GM12878 (cell line): ENCODE data around the gene S100A10. TPM values are rescaled to one million over a fixed set of nuclear protein-coding genes. Genes with fewer than 3 reads are reported as not detected.

Experiments used
- ATAC-seq: fragments of 200-7000 bp; cut with Tn5 transposase; 3 replicates; pipeline ENCODE4 v1.9.1; 2020; ENCODE audit warnings: mild to moderate bottlenecking, moderate library complexity
- BruUV-seq: library from RNA; stranded (reverse); fragments of 400-500 nt; replicated peaks from 2 replicates; lab custom pipeline; 2021; lab: Mats Ljungman, UMichigan
- CTCF ChIA-PET: fragments of 300-600 bp; sonication (Branson Sonifier 250); formaldehyde crosslinking; extraction: SDS; loops from one replicate; lab custom pipeline; 2021; ENCODE audit warnings: inconsistent platforms; lab: Yijun Ruan, JAX
- POLR2A ChIA-PET: fragments of 350-600 bp; formaldehyde crosslinking; extraction: SDS; loops from one replicate; lab custom pipeline; 2021; ENCODE audit warnings: inconsistent platforms; lab: Charles Lee
- RAD21 ChIA-PET: fragments of 300-600 bp; sonication (Branson Sonifier 250); formaldehyde crosslinking; loops from one replicate; lab custom pipeline; 2023; ENCODE audit warnings: antibody characterized with exemption; ENCODE audit not compliant: unreplicated experiment; lab: Charles Lee
- SMC1A ChIA-PET: fragments of 300-600 bp; sonication (Branson Sonifier 250); formaldehyde crosslinking; loops from one replicate; lab custom pipeline; 2023; ENCODE audit not compliant: unreplicated experiment, uncharacterized antibody; lab: Charles Lee
- DNase-seq: peaks from one replicate; pipeline ENCODE4 v3.0.0-alpha.2; 2011; ENCODE audit warnings: low read depth, low spot score
- FAIRE-seq: peaks from 3 replicates; lab custom pipeline; 2011; peaks lifted over from hg19 to GRCh38; lab: Jason Lieb, UNC
- H2AFZ ChIP-seq: 2 replicates; pipeline ENCODE4 v1.6.0; 2011; ENCODE audit warnings: low read depth, low read length, control low read depth; ENCODE audit not compliant: control insufficient read depth
- H3K27ac ChIP-seq: 2 replicates; pipeline ENCODE4 v1.5.1; 2011; ENCODE audit warnings: control low read depth; ENCODE audit not compliant: control insufficient read depth, insufficient read depth
- H3K27me3 ChIP-seq, 2 experiments: replicated peaks in 1 of 2; 2 replicates each; pipeline versions ENCODE4 v1.6.0 to v1.6.1; 2011; ENCODE audit warnings: low read length in 1 of 2; ENCODE audit not compliant: control insufficient read depth in 2 of 2, insufficient read depth in 2 of 2
- H3K36me3 ChIP-seq, 2 experiments: 2 replicates each; pipeline ENCODE4 v1.5.1; 2011; ENCODE audit warnings: low read length in 1 of 2; ENCODE audit not compliant: control insufficient read depth in 2 of 2, insufficient read depth in 2 of 2
- H3K4me1 ChIP-seq: 2 replicates; pipeline ENCODE4 v1.6.1; 2011; ENCODE audit warnings: mild to moderate bottlenecking, low read length, moderate library complexity, mixed read lengths; ENCODE audit not compliant: control insufficient read depth, insufficient read depth
- H3K4me2 ChIP-seq: 2 replicates; pipeline ENCODE4 v1.6.0; 2011; ENCODE audit warnings: control low read depth; ENCODE audit not compliant: control insufficient read depth, insufficient read depth
- H3K4me3 ChIP-seq: fragments of 200-600 bp; sonication (generic); 2 replicates; pipeline ENCODE4 v1.5.1; 2016
- H3K79me2 ChIP-seq: 2 replicates; pipeline ENCODE4 v1.6.0; 2011; ENCODE audit warnings: low read length; ENCODE audit not compliant: control insufficient read depth, insufficient read depth
- H3K9ac ChIP-seq: 2 replicates; pipeline ENCODE4 v1.8.0; 2011; ENCODE audit warnings: low read length, control low read depth, mixed read lengths; ENCODE audit not compliant: control insufficient read depth, insufficient read depth
- H3K9me3 ChIP-seq: replicated peaks from 3 replicates; pipeline ENCODE4 v1.5.1; 2011; ENCODE audit warnings: mild to moderate bottlenecking, low read length; ENCODE audit not compliant: control insufficient read depth, insufficient read depth
- H4K20me1 ChIP-seq: 2 replicates; pipeline ENCODE4 v1.6.0; 2011; ENCODE audit not compliant: control insufficient read depth, insufficient read depth
- CBFB ChIP-seq: IDR thresholded peaks from 2 replicates; pipeline ENCODE4 v1.6.1; 2016; ENCODE audit warnings: antibody characterized with exemption, low read depth
- CHD2 ChIP-seq: IDR thresholded peaks from 2 replicates; pipeline ENCODE4 v1.6.1; 2011; ENCODE audit warnings: low read depth, low read length, improper control_type of control experiment, borderline replicate concordance
- CHD4 ChIP-seq: fragments of 200-600 bp; sonication (generic); IDR thresholded peaks from 2 replicates; pipeline ENCODE4 v1.6.1; 2016; ENCODE audit warnings: mild to moderate bottlenecking
- DPF2 ChIP-seq: fragments of 450-650 bp; IDR thresholded peaks from 2 replicates; pipeline ENCODE4 v1.6.1; 2017; ENCODE audit warnings: mild to moderate bottlenecking
- E2F4 ChIP-seq: IDR thresholded peaks from 2 replicates; pipeline ENCODE4 v1.6.1; 2012; ENCODE audit warnings: low read depth, low read length, improper control_type of control experiment
- PAX5 ChIP-seq: IDR thresholded peaks from 2 replicates; pipeline ENCODE4 v1.6.1; 2011; ENCODE audit warnings: low read depth, low read length, borderline replicate concordance
- POLR2AphosphoS2 ChIP-seq: IDR thresholded peaks from 2 replicates; pipeline ENCODE4 v1.6.1; 2011; ENCODE audit warnings: low read depth, mild to moderate bottlenecking, low read length, improper control_type of control experiment, moderate library complexity
- RBBP5 ChIP-seq: fragments of 200-600 bp; sonication (generic); conservative IDR thresholded peaks from 2 replicates; pipeline ENCODE4 v1.6.1; 2016
- REST ChIP-seq: IDR thresholded peaks from 2 replicates; pipeline ENCODE4 v1.6.1; 2012; ENCODE audit warnings: mild to moderate bottlenecking, low read depth, low read length
- SIX5 ChIP-seq: IDR thresholded peaks from 2 replicates; pipeline ENCODE4 v1.6.1; 2011; ENCODE audit warnings: mild to moderate bottlenecking, low read depth, low read length, moderate library complexity; ENCODE audit not compliant: severe bottlenecking
- SMARCA5 ChIP-seq: fragments of 450-650 bp; IDR thresholded peaks from 2 replicates; pipeline ENCODE4 v1.6.1; 2017; ENCODE audit warnings: mild to moderate bottlenecking
- SP1 ChIP-seq: IDR thresholded peaks from one replicate; pipeline ENCODE4 v1.6.1; 2011; ENCODE audit warnings: low read depth, low read length
- TBL1XR1 ChIP-seq: IDR thresholded peaks from 2 replicates; pipeline ENCODE4 v1.6.1; 2012; ENCODE audit warnings: low read depth, low read length, improper control_type of control experiment
- in situ Hi-C: fragments of 300-500 bp; cut with MboI; formaldehyde crosslinking; loops from 9 replicates; pipeline ENCODE4 v1.14.3; 2018; ENCODE audit warnings: mixed read lengths
- intact Hi-C: fragments of 100-400 bp; cut with micrococcal nuclease; formaldehyde crosslinking; loops from one replicate; pipeline ENCODE4 v1.14.2; 2022; ENCODE audit not compliant: unreplicated experiment
- polyA plus RNA-seq, 11 experiments: library from polyadenylated mRNA; depleted of rRNA in 4 of 11; unstranded in 6 of 11; stranded (reverse) in 5 of 11; fragments of >200 nt; fragmentation: Nextera tagmentation in 4 of 11; fragmentation: Illumina TruSeq in 1 of 11; extraction: Ambion mirVana in 4 of 11; extraction: Trizol in 1 of 11; gene quantifications; 1 replicate in 1 of 11; 2 replicates in 10 of 11; pipeline versions ENCODE4 v1.2.1 to v1.2.3, GENCODE V29; 2011 to 2016; ENCODE audit warnings: inconsistent platforms in 2 of 11, missing spikeins in 2 of 11, low read depth in 1 of 11
- total RNA-seq, 4 experiments: library from RNA; depleted of rRNA in 3 of 4; stranded (reverse); fragments of >200 nt in 3 of 4; fragmentation: Illumina TruSeq in 1 of 4; extraction: Trizol in 1 of 4; gene quantifications; 2 replicates each; pipeline versions ENCODE4 v1.2.1 to v1.2.3, GENCODE V29; 2013 to 2021
- TF ChIP-seq, protein P1 (sequence below): fragments of 450-650 bp; IDR thresholded peaks from 2 replicates; pipeline ENCODE4 v1.6.1; 2017; ENCODE audit warnings: low read depth, mild to moderate bottlenecking, moderate library complexity
- TF ChIP-seq, protein P2 (sequence below): fragments of 450-650 bp; formaldehyde crosslinking; IDR thresholded peaks from 2 replicates; pipeline ENCODE4 v1.5.0; 2022; ENCODE audit warnings: mild to moderate bottlenecking, missing genetic modification characterization

Gene S100A10
- total and polyA plus RNA-seq, 10 of the 15 experiments (the other 5 are each of a cell fraction or from before 2014, with no cell fraction given) = 0.18 to 2.8 (median 0.61) TPM; not detected in 2

DNA sequence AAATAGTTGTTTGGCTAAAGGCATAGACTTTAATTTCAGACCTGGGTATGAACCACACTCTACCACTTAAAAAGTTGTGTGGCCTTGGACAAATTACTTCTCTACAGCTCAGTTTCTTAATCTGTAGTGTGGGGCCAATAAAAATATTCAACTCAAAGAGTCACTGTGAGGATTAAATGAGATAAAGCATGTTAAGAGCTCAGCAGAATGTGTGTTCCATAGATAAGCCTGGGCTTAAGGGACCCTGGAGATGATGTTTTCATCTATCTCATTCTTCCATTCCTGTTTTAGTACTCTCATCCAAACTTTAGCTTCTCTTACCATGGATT, 17.7 kb downstream of the S100A10 start:
- no peak for TF ChIP-seq SP1
- TF ChIP-seq, protein P1, sequence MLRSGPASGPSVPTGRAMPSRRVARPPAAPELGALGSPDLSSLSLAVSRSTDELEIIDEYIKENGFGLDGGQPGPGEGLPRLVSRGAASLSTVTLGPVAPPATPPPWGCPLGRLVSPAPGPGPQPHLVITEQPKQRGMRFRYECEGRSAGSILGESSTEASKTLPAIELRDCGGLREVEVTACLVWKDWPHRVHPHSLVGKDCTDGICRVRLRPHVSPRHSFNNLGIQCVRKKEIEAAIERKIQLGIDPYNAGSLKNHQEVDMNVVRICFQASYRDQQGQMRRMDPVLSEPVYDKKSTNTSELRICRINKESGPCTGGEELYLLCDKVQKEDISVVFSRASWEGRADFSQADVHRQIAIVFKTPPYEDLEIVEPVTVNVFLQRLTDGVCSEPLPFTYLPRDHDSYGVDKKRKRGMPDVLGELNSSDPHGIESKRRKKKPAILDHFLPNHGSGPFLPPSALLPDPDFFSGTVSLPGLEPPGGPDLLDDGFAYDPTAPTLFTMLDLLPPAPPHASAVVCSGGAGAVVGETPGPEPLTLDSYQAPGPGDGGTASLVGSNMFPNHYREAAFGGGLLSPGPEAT = no peak
- TF ChIP-seq E2F4 = no peak
- no peak for TF ChIP-seq POLR2AphosphoS2
- no peak for TF ChIP-seq CBFB
- no peak for TF ChIP-seq REST
- no peak for TF ChIP-seq RBBP5
- TF ChIP-seq SMARCA5 = no peak
- TF ChIP-seq CHD4 = no peak
- TF ChIP-seq PAX5 = no peak
- TF ChIP-seq SIX5 = no peak
- no peak for TF ChIP-seq CHD2
- no peak for TF ChIP-seq DPF2
- TF ChIP-seq, protein P2, sequence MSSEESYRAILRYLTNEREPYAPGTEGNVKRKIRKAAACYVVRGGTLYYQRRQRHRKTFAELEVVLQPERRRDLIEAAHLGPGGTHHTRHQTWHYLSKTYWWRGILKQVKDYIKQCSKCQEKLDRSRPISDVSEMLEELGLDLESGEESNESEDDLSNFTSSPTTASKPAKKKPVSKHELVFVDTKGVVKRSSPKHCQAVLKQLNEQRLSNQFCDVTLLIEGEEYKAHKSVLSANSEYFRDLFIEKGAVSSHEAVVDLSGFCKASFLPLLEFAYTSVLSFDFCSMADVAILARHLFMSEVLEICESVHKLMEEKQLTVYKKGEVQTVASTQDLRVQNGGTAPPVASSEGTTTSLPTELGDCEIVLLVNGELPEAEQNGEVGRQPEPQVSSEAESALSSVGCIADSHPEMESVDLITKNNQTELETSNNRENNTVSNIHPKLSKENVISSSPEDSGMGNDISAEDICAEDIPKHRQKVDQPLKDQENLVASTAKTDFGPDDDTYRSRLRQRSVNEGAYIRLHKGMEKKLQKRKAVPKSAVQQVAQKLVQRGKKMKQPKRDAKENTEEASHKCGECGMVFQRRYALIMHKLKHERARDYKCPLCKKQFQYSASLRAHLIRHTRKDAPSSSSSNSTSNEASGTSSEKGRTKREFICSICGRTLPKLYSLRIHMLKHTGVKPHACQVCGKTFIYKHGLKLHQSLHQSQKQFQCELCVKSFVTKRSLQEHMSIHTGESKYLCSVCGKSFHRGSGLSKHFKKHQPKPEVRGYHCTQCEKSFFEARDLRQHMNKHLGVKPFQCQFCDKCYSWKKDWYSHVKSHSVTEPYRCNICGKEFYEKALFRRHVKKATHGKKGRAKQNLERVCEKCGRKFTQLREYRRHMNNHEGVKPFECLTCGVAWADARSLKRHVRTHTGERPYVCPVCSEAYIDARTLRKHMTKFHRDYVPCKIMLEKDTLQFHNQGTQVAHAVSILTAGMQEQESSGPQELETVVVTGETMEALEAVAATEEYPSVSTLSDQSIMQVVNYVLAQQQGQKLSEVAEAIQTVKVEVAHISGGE (CRISPR knock-in tag) = no peak
- no peak for TF ChIP-seq TBL1XR1

More for the DNA sequence above, 17.7 kb downstream of the S100A10 start:
- no peaks in the 10 kb centered on the region for H3K4me1 ChIP-seq
- BruUV-seq = no TSS peak
- no peaks in the 10 kb centered on the region for H3K36me3 ChIP-seq
- no peaks in the 10 kb centered on the region for H3K79me2 ChIP-seq
- ChIA-PET RAD21 (interaction anchor here (1.2 kb wide), 1 partner anchor 46 kb away, joined by 3 read pairs; no protein-coding TSS in a partner anchor), CTCF (interaction anchor here (0.6 to 3.0 kb wide), 7 partner anchors 8 to 59 kb away, joined by 3 to 14 read pairs (median 4); no protein-coding TSS in a partner anchor), POLR2A (no interaction called here), SMC1A (interaction anchor here (1.1 to 3.8 kb wide), 2 partner anchors 8 to 25 kb away, joined by 4 to 12 read pairs; no protein-coding TSS in a partner anchor)
- no peak overlapping the region for H3K4me2 ChIP-seq
- intact Hi-C loops = no loop called here
- in situ Hi-C loops = no loop called here
- H3K9me3 ChIP-seq = no peaks in the 10 kb centered on the region
- peaks cover 0 to 12% of the 10 kb centered on the region in 2 experiments; a peak in 2 of 4 replicates for H3K27me3 ChIP-seq
- no peak overlapping the region for H3K4me3 ChIP-seq
- DNase-seq (no peak), ATAC-seq (no peak), FAIRE-seq (no peak)
- H2AFZ ChIP-seq = no peak overlapping the region
- no peaks in the 10 kb centered on the region for H4K20me1 ChIP-seq
- no peak overlapping the region for H3K9ac ChIP-seq
- no peak overlapping the region for H3K27ac ChIP-seq
